ENCODE results near the gene PACRG. TPM values are rescaled to one million over a fixed set of nuclear protein-coding genes. Genes with fewer than 3 reads are reported as not detected.

The PACRG gene
- total and polyA plus RNA-seq, 2 of the 8 experiments (the other 6 are each of a cell fraction or from before 2014, with no cell fraction given), result 0.44 to 0.54 TPM

DNA sequence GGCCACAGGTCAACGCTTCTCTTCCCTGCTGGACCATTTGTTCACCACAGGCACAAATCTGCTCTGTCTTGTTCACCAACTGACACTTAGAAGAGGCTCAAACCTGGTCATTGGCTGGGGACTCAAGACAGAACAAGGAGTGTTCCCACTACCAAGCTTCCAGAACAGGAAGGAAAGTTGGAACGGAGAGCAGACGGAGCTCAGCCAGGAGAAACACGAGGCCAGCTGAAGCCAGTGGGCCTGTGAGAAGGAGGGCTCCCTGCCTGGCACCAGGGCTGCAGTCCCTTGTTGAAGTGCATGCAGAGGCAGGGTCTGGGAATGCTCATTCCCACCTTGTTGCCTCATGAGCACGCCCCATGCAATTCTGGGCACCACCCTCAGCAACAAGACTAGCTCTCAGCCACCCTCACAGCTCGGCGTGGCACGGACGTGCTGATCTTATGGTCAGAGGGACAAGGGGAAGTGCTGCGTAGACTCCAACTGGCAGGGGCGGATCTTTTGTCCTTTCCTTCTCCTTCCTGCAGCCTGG lies 450.2 kb downstream of the PACRG start (continued):
- TF ChIP-seq ZNF274 (IDR thresholded peaks at IDR 0.05; ENCODE audit: borderline replicate concordance, extremely low read depth, low read length) (no peak), KDM1A (IDR thresholded peaks at IDR 0.05; ENCODE audit: borderline replicate concordance, low read length) (no peak), TAF1 (IDR thresholded peaks at IDR 0.05; ENCODE audit: low read depth, low read length) (no peak), RFX5 (IDR thresholded peaks at IDR 0.05; ENCODE audit: borderline replicate concordance, low read depth, low read length) (no peak), CREB1 (IDR thresholded peaks at IDR 0.05) (no peak)
